ENCODE measurements around the gene UBASH3B. TPM values are rescaled to one million over a fixed set of nuclear protein-coding genes. Genes with fewer than 3 reads are reported as not detected.

Gene UBASH3B
- total and polyA plus RNA-seq, 2 of the 13 experiments (the other 11 are each of a cell fraction or from before 2014, with no cell fraction given): 4.4 to 7.6 TPM

GRCh38 chr11:122612123-122612824, 43.2 kb upstream of the UBASH3B start:
- H3K4me3 ChIP-seq (replicated peaks in 1 of 3; ENCODE audit: insufficient read depth in 1 of 3, low read depth in 2 of 3, low read length in 3 of 3): no peak overlapping the region
- H4K20me1 ChIP-seq (ENCODE audit: insufficient read depth, low read length): no peaks in the 10 kb centered on the region
- BruUV-seq (replicated peaks): no TSS peak
- peaks cover 4 to 8% of the 10 kb centered on the region in 2 experiments; a peak in 3 of 5 replicates for H3K27me3 ChIP-seq (ENCODE audit: control insufficient read depth in 1 of 2, insufficient read depth in 2 of 2, low read length in 2 of 2)
- no peak overlapping the region for H3K27ac ChIP-seq (ENCODE audit: extremely low read length, insufficient read depth, low read length)
- no peaks in the 10 kb centered on the region for H3K36me3 ChIP-seq (replicated peaks in 1 of 2; ENCODE audit: control insufficient read depth in 1 of 2, insufficient read depth in 2 of 2, low read length in 2 of 2)
- in situ Hi-C loops (cut with HindIII; ENCODE audit: extremely low pct_ligation_motif_present, low pct_unique_long_range_greater_than_20kb) (loop anchor here (25.0 kb wide), 1 partner anchor 425 kb away; no protein-coding TSS in a partner anchor), intact Hi-C loops (cut with micrococcal nuclease; ENCODE audit: unreplicated experiment) (no loop called here)
- no peaks in the 10 kb centered on the region for H3K4me1 ChIP-seq (ENCODE audit: insufficient read depth, low read length)
- no peak overlapping the region for H3K4me2 ChIP-seq (ENCODE audit: low read depth, low read length)
- POLR2A ChIA-PET: no interaction called here
- DNase-seq (ENCODE audit: low spot score) (no peak), FAIRE-seq (no peak), ATAC-seq (no peak)
- no peak overlapping the region for H3K9ac ChIP-seq (ENCODE audit: insufficient read depth, low read depth, low read length)
- no peaks in the 10 kb centered on the region for H3K79me2 ChIP-seq (ENCODE audit: insufficient read depth, low read length)
- CTCF ChIA-PET (ENCODE audit: low intra/inter-chr PET ratio, low total read pairs): no interaction called here
- WGBS (ENCODE audit: low lambda C conversion rate): 57% methylated on average over 7 of the region's 7 CpGs
- no peak overlapping the region for H2AFZ ChIP-seq (ENCODE audit: low read length)
- H3K9me3 ChIP-seq (ENCODE audit: low read length): no peaks in the 10 kb centered on the region
- TF ChIP-seq ELF4 (CRISPR knock-in tag; IDR thresholded peaks at IDR 0.05; ENCODE audit: borderline replicate concordance): no peak
- no peak for TF ChIP-seq HCFC1 (IDR thresholded peaks at IDR 0.05; ENCODE audit: low read depth, low read length)
- TF ChIP-seq HINFP (CRISPR knock-in tag; IDR thresholded peaks at IDR 0.05; ENCODE audit: low read depth): no peak
- no peak for TF ChIP-seq ZNF232 (CRISPR knock-in tag; IDR thresholded peaks at IDR 0.05; ENCODE audit: borderline replicate concordance)
- no peak for TF ChIP-seq ZNF652 (CRISPR knock-in tag; IDR thresholded peaks at IDR 0.05; ENCODE audit: borderline replicate concordance, low read depth)
- TF ChIP-seq FUBP1 (CRISPR knock-in tag; IDR thresholded peaks at IDR 0.05; ENCODE audit: borderline replicate concordance): no peak
- TF ChIP-seq ZNF770 (CRISPR knock-in tag; IDR thresholded peaks at IDR 0.05): no peak
- no peak for TF ChIP-seq SUZ12 (IDR thresholded peaks at IDR 0.05; ENCODE audit: low read depth, low read length)
- no peak for TF ChIP-seq DDIT3 (CRISPR knock-in tag; IDR thresholded peaks at IDR 0.05)
- TF ChIP-seq KMT2B (CRISPR knock-in tag; IDR thresholded peaks at IDR 0.05): no peak
- no peak for TF ChIP-seq ZNF550 (CRISPR knock-in tag; IDR thresholded peaks at IDR 0.05; ENCODE audit: borderline replicate concordance)
- no peak for TF ChIP-seq HMG20B (CRISPR knock-in tag; conservative IDR thresholded peaks at IDR 0.05)
- TF ChIP-seq FOXP4 (CRISPR knock-in tag; IDR thresholded peaks at IDR 0.05): no peak
- TF ChIP-seq REXO4 (CRISPR knock-in tag; IDR thresholded peaks at IDR 0.05; ENCODE audit: borderline replicate concordance): no peak
- TF ChIP-seq PBX3 (CRISPR knock-in tag; IDR thresholded peaks at IDR 0.05; ENCODE audit: borderline replicate concordance): no peak

Data from HepG2 (cell line).